Activated CD8-positive, alpha-beta memory T cell treated with anti-CD3 and anti-CD28 coated beads, Interleukin-2, amount 10 ng/mL, durations not matched to agents 7 days and 5 days (primary cell): ENCODE results near the gene ADCK2. TPM values are rescaled to one million over a fixed set of nuclear protein-coding genes. Genes with fewer than 3 reads are reported as not detected.
"Not testable (repeated sequence)": the region's sequence is repeated elsewhere in the genome, so short reads cannot be mapped to it uniquely, and the experiment has no call there.

ENCODE experiments used
- ATAC-seq: fragments of 150-1000 bp; cut with Tn5 transposase; one replicate; pipeline ENCODE4 v1.10.0; 2021; ENCODE audit warnings: moderate library complexity
- CTCF ChIA-PET: fragments of 350-600 bp; sonication (Branson Sonifier 250); formaldehyde crosslinking; loops from one replicate; lab custom pipeline; 2021; ENCODE audit warnings: antibody characterized with exemption; lab: Charles Lee
- DNase-seq: peaks from one replicate; pipeline ENCODE4 v3.0.0-alpha.2; 2020
- H3K27ac Mint-ChIP-seq: one replicate; pipeline ENCODE4 v1.8.0; 2021; ENCODE audit warnings: mild to moderate bottlenecking, mixed read lengths
- H3K27me3 Mint-ChIP-seq: one replicate; pipeline ENCODE4 v1.8.0; 2021; ENCODE audit warnings: mixed read lengths
- H3K36me3 Mint-ChIP-seq: one replicate; pipeline ENCODE4 v1.8.0; 2021; ENCODE audit warnings: mild to moderate bottlenecking, mixed read lengths
- H3K4me1 Mint-ChIP-seq: one replicate; pipeline ENCODE4 v1.8.0; 2021; ENCODE audit warnings: mixed read lengths
- H3K4me3 Mint-ChIP-seq: one replicate; pipeline ENCODE4 v1.8.0; 2021; ENCODE audit warnings: mild to moderate bottlenecking, moderate library complexity, mixed read lengths
- H3K9me3 Mint-ChIP-seq: one replicate; pipeline ENCODE4 v1.8.0; 2022; ENCODE audit warnings: low read depth, mixed read lengths
- total RNA-seq, 2 experiments: library from RNA; stranded (reverse); gene quantifications; one replicate each; pipeline ENCODE4 v1.2.3, GENCODE V29; 2021

Gene ADCK2
- total RNA-seq, 2 experiments from 2014 or later: 18.3 to 23.2 TPM

GRCh38 chr7:140724706-140725105, 52.0 kb downstream of the ADCK2 start:
- Mint-ChIP-seq H3K27ac (no peak overlapping the region), H3K9me3 (no peaks in the 10 kb centered on the region), H3K36me3 (no peaks in the 10 kb centered on the region), H3K4me1 (peaks cover 14% of the 10 kb centered on the region), H3K27me3 (no peaks in the 10 kb centered on the region), H3K4me3 (no peak overlapping the region)
- no peak for ATAC-seq
- DNase-seq: no peak
- CTCF ChIA-PET: no interaction called here

GRCh38 chr7:140726281-140726680, 53.5 kb downstream of the ADCK2 start:
- Mint-ChIP-seq H3K9me3 (no peaks in the 10 kb centered on the region), H3K4me3 (no peak overlapping the region), H3K4me1 (peaks cover 14% of the 10 kb centered on the region), H3K27ac (no peak overlapping the region), H3K27me3 (no peaks in the 10 kb centered on the region), H3K36me3 (no peaks in the 10 kb centered on the region)
- CTCF ChIA-PET: interaction anchor here (0.8 to 1.1 kb wide), 3 partner anchors 14 to 287 kb away, joined by 3 to 4 read pairs (median 3); no protein-coding TSS in a partner anchor
- DNase-seq: no peak
- no peak for ATAC-seq

- DNase-seq (no peak), ATAC-seq (no peak)
- H3K27me3 Mint-ChIP-seq: no peaks in the 10 kb centered on the region
- H3K36me3 Mint-ChIP-seq: peaks cover 6% of the 10 kb centered on the region
- H3K4me3 Mint-ChIP-seq: no peak overlapping the region
- no peaks in the 10 kb centered on the region for H3K4me1 Mint-ChIP-seq
- CTCF ChIA-PET: no interaction called here
- no peak overlapping the region for H3K27ac Mint-ChIP-seq
- no peaks in the 10 kb centered on the region for H3K9me3 Mint-ChIP-seq
Observed at GRCh38 chr7:140732416-140732815, 59.7 kb downstream of the ADCK2 start.

GRCh38 chr7:140734096-140734495, 61.4 kb downstream of the ADCK2 start:
- ATAC-seq: no peak
- peaks cover 8% of the 10 kb centered on the region for H3K36me3 Mint-ChIP-seq
- H3K9me3 Mint-ChIP-seq: no peaks in the 10 kb centered on the region
- DNase-seq: no peak
- no peak overlapping the region for H3K27ac Mint-ChIP-seq
- H3K4me1 Mint-ChIP-seq: peaks cover 2% of the 10 kb centered on the region
- no peak overlapping the region for H3K4me3 Mint-ChIP-seq
- CTCF ChIA-PET: no interaction called here
- H3K27me3 Mint-ChIP-seq: no peaks in the 10 kb centered on the region

GRCh38 chr7:140734729-140735128, 62.0 kb downstream of the ADCK2 start:
- no peak for DNase-seq
- ATAC-seq: no peak
- Mint-ChIP-seq H3K27ac (no peak overlapping the region), H3K27me3 (no peaks in the 10 kb centered on the region), H3K9me3 (no peaks in the 10 kb centered on the region), H3K36me3 (peaks cover 12% of the 10 kb centered on the region), H3K4me1 (peaks cover 2% of the 10 kb centered on the region), H3K4me3 (no peak overlapping the region)
- CTCF ChIA-PET: no interaction called here

GRCh38 chr7:140738280-140738679, 65.5 kb downstream of the ADCK2 start:
- Mint-ChIP-seq H3K27me3 (no peaks in the 10 kb centered on the region), H3K4me1 (peaks cover 2% of the 10 kb centered on the region), H3K27ac (no peak overlapping the region), H3K36me3 (peaks cover 18% of the 10 kb centered on the region), H3K4me3 (no peak overlapping the region), H3K9me3 (peaks cover 2% of the 10 kb centered on the region)
- no peak for DNase-seq
- ATAC-seq: no peak
- CTCF ChIA-PET: interaction anchor here (0.5 to 1.3 kb wide), 3 partner anchors 15 to 132 kb away, joined by 3 to 5 read pairs (median 3); no protein-coding TSS in a partner anchor

- H3K27me3 Mint-ChIP-seq, ATAC-seq, CTCF ChIA-PET, H3K27ac Mint-ChIP-seq, DNase-seq, H3K4me1 Mint-ChIP-seq, H3K9me3 Mint-ChIP-seq, H3K4me3 Mint-ChIP-seq: not testable (repeated sequence)
- H3K36me3 Mint-ChIP-seq: peaks cover 19% of the 10 kb centered on the region
Observed at GRCh38 chr7:140743255-140743654, 70.5 kb downstream of the ADCK2 start.

- ATAC-seq (no peak), DNase-seq (no peak)
- H3K4me3 Mint-ChIP-seq: no peak overlapping the region
- no peak overlapping the region for H3K27ac Mint-ChIP-seq
- peaks cover 19% of the 10 kb centered on the region for H3K36me3 Mint-ChIP-seq
- peaks cover 2% of the 10 kb centered on the region for H3K9me3 Mint-ChIP-seq
- H3K4me1 Mint-ChIP-seq: no peaks in the 10 kb centered on the region
- no peaks in the 10 kb centered on the region for H3K27me3 Mint-ChIP-seq
- CTCF ChIA-PET: no interaction called here
Observed at GRCh38 chr7:140744005-140744404, 71.3 kb downstream of the ADCK2 start.

Other genes with a start within 250 kb of the ADCK2 start
- 10 to 100 TPM; 64.2 to 75.5 TPM for gene MKRN1, start 193.4 kb upstream of the ADCK2 start, total RNA-seq
- under 1 TPM in 1 of 2 experiments, not detected in 1; 0.32 TPM for gene DENND2A, start 32.1 kb upstream of the ADCK2 start, total RNA-seq
- gene NDUFB2, start 23.8 kb downstream of the ADCK2 start, total RNA-seq: 100 to 1,000 TPM; 165 to 170 TPM